GM12878 (cell line): ENCODE results near the gene MYO18B. TPM values are rescaled to one million over a fixed set of nuclear protein-coding genes. Genes with fewer than 3 reads are reported as not detected.

ENCODE experiments used
- ATAC-seq: fragments of 200-7000 bp; cut with Tn5 transposase; 3 replicates; pipeline ENCODE4 v1.9.1; 2020; ENCODE audit warnings: mild to moderate bottlenecking, moderate library complexity
- BruUV-seq: library from RNA; stranded (reverse); fragments of 400-500 nt; replicated peaks from 2 replicates; lab custom pipeline; 2021; lab: Mats Ljungman, UMichigan
- CTCF ChIA-PET: fragments of 300-600 bp; sonication (Branson Sonifier 250); formaldehyde crosslinking; extraction: SDS; loops from one replicate; lab custom pipeline; 2021; ENCODE audit warnings: inconsistent platforms; lab: Yijun Ruan, JAX
- POLR2A ChIA-PET: fragments of 350-600 bp; formaldehyde crosslinking; extraction: SDS; loops from one replicate; lab custom pipeline; 2021; ENCODE audit warnings: inconsistent platforms; lab: Charles Lee
- RAD21 ChIA-PET: fragments of 300-600 bp; sonication (Branson Sonifier 250); formaldehyde crosslinking; loops from one replicate; lab custom pipeline; 2023; ENCODE audit warnings: antibody characterized with exemption; ENCODE audit not compliant: unreplicated experiment; lab: Charles Lee
- SMC1A ChIA-PET: fragments of 300-600 bp; sonication (Branson Sonifier 250); formaldehyde crosslinking; loops from one replicate; lab custom pipeline; 2023; ENCODE audit not compliant: unreplicated experiment, uncharacterized antibody; lab: Charles Lee
- DNase-seq: peaks from one replicate; pipeline ENCODE4 v3.0.0-alpha.2; 2011; ENCODE audit warnings: low read depth, low spot score
- FAIRE-seq: peaks from 3 replicates; lab custom pipeline; 2011; peaks lifted over from hg19 to GRCh38; lab: Jason Lieb, UNC
- H2AFZ ChIP-seq: 2 replicates; pipeline ENCODE4 v1.6.0; 2011; ENCODE audit warnings: low read depth, low read length, control low read depth; ENCODE audit not compliant: control insufficient read depth
- H3K27ac ChIP-seq: 2 replicates; pipeline ENCODE4 v1.5.1; 2011; ENCODE audit warnings: control low read depth; ENCODE audit not compliant: control insufficient read depth, insufficient read depth
- H3K27me3 ChIP-seq, 2 experiments: replicated peaks in 1 of 2; 2 replicates each; pipeline versions ENCODE4 v1.6.0 to v1.6.1; 2011; ENCODE audit warnings: low read length in 1 of 2; ENCODE audit not compliant: control insufficient read depth in 2 of 2, insufficient read depth in 2 of 2
- H3K36me3 ChIP-seq, 2 experiments: 2 replicates each; pipeline ENCODE4 v1.5.1; 2011; ENCODE audit warnings: low read length in 1 of 2; ENCODE audit not compliant: control insufficient read depth in 2 of 2, insufficient read depth in 2 of 2
- H3K4me1 ChIP-seq: 2 replicates; pipeline ENCODE4 v1.6.1; 2011; ENCODE audit warnings: mild to moderate bottlenecking, low read length, moderate library complexity, mixed read lengths; ENCODE audit not compliant: control insufficient read depth, insufficient read depth
- H3K4me2 ChIP-seq: 2 replicates; pipeline ENCODE4 v1.6.0; 2011; ENCODE audit warnings: control low read depth; ENCODE audit not compliant: control insufficient read depth, insufficient read depth
- H3K4me3 ChIP-seq: fragments of 200-600 bp; sonication (generic); 2 replicates; pipeline ENCODE4 v1.5.1; 2016
- H3K79me2 ChIP-seq: 2 replicates; pipeline ENCODE4 v1.6.0; 2011; ENCODE audit warnings: low read length; ENCODE audit not compliant: control insufficient read depth, insufficient read depth
- H3K9ac ChIP-seq: 2 replicates; pipeline ENCODE4 v1.8.0; 2011; ENCODE audit warnings: low read length, control low read depth, mixed read lengths; ENCODE audit not compliant: control insufficient read depth, insufficient read depth
- H3K9me3 ChIP-seq: replicated peaks from 3 replicates; pipeline ENCODE4 v1.5.1; 2011; ENCODE audit warnings: mild to moderate bottlenecking, low read length; ENCODE audit not compliant: control insufficient read depth, insufficient read depth
- H4K20me1 ChIP-seq: 2 replicates; pipeline ENCODE4 v1.6.0; 2011; ENCODE audit not compliant: control insufficient read depth, insufficient read depth
- EZH2 ChIP-seq: IDR thresholded peaks from 2 replicates; pipeline ENCODE4 v1.6.1; 2012; ENCODE audit warnings: low read depth, mild to moderate bottlenecking, control low read depth, inconsistent platforms, low read length, borderline replicate concordance; ENCODE audit not compliant: control insufficient read depth
- HDAC6 ChIP-seq: fragments of 200-600 bp; sonication (generic); IDR thresholded peaks from one replicate; pipeline ENCODE4 v1.8.0; 2017; ENCODE audit warnings: antibody characterized with exemption; ENCODE audit not compliant: unreplicated experiment
- NR2C1 ChIP-seq: fragments of 450-650 bp; IDR thresholded peaks from 2 replicates; pipeline ENCODE4 v1.6.1; 2017; ENCODE audit warnings: antibody characterized with exemption, mild to moderate bottlenecking, moderate library complexity
- NR2C2 ChIP-seq: IDR thresholded peaks from 2 replicates; pipeline ENCODE4 v1.6.1; 2011; ENCODE audit warnings: borderline replicate concordance, low read depth; ENCODE audit not compliant: control insufficient read depth, insufficient read length
- NRF1 ChIP-seq: conservative IDR thresholded peaks from 2 replicates; pipeline ENCODE4 v1.6.1; 2011; ENCODE audit warnings: mild to moderate bottlenecking, low read depth, low read length, improper control_type of control experiment
- PBX3 ChIP-seq: IDR thresholded peaks from 2 replicates; pipeline ENCODE4 v1.6.1; 2011; ENCODE audit warnings: mild to moderate bottlenecking, low read depth, low read length, moderate library complexity; ENCODE audit not compliant: insufficient replicate concordance
- RFX5 ChIP-seq: IDR thresholded peaks from 2 replicates; pipeline ENCODE4 v1.6.1; 2011; ENCODE audit warnings: low read depth, low read length, improper control_type of control experiment
- SMAD1 ChIP-seq: fragments of 450-650 bp; IDR thresholded peaks from 2 replicates; pipeline ENCODE4 v1.6.1; 2018; ENCODE audit warnings: mild to moderate bottlenecking, low read depth; ENCODE audit not compliant: partially characterized antibody
- SMAD5 ChIP-seq: IDR thresholded peaks from 2 replicates; pipeline ENCODE4 v1.6.1; 2016; ENCODE audit warnings: antibody characterized with exemption, low read depth
- SMC3 ChIP-seq: IDR thresholded peaks from 2 replicates; pipeline ENCODE4 v1.6.1; 2011; ENCODE audit warnings: low read length, improper control_type of control experiment, borderline replicate concordance
- SREBF1 ChIP-seq: IDR thresholded peaks from 2 replicates; pipeline ENCODE4 v1.6.1; 2012; ENCODE audit warnings: mild to moderate bottlenecking, low read length
- TBL1XR1 ChIP-seq: IDR thresholded peaks from 2 replicates; pipeline ENCODE4 v1.6.1; 2012; ENCODE audit warnings: low read depth, low read length, improper control_type of control experiment
- TCF3 ChIP-seq: IDR thresholded peaks from 2 replicates; pipeline ENCODE4 v1.6.1; 2012; ENCODE audit warnings: low read depth, mild to moderate bottlenecking, low read length, borderline replicate concordance; ENCODE audit not compliant: insufficient read depth
- USF1 ChIP-seq: IDR thresholded peaks from 2 replicates; pipeline ENCODE4 v1.6.1; 2011; ENCODE audit warnings: borderline replicate concordance, low read depth, mild to moderate bottlenecking, moderate library complexity, mixed read lengths, low read length; ENCODE audit not compliant: insufficient read depth; ENCODE audit errors: extremely low read length
- ZNF207 ChIP-seq: fragments of 450-650 bp; IDR thresholded peaks from 2 replicates; pipeline ENCODE4 v1.6.1; 2014; ENCODE audit warnings: antibody characterized with exemption, mild to moderate bottlenecking, borderline replicate concordance
- ZNF217 ChIP-seq: fragments of 450-650 bp; IDR thresholded peaks from 2 replicates; pipeline ENCODE4 v1.6.1; 2017; ENCODE audit warnings: antibody characterized with exemption, mild to moderate bottlenecking
- ZNF687 ChIP-seq: fragments of 450-650 bp; IDR thresholded peaks from 2 replicates; pipeline ENCODE4 v1.6.1; 2017; ENCODE audit warnings: mild to moderate bottlenecking, moderate library complexity
- ZSCAN29 ChIP-seq: fragments of 450-650 bp; IDR thresholded peaks from 2 replicates; pipeline ENCODE4 v1.6.1; 2017; ENCODE audit warnings: mild to moderate bottlenecking, moderate library complexity
- WGBS: methylation state at CpG from one replicate; pipeline ENCODE4 v1.1.6; 2016; ENCODE audit warnings: low lambda C conversion rate; ENCODE audit not compliant: insufficient replicate concordance, insufficient coverage; ENCODE audit errors: missing lambda C conversion rate; 5-methylcytosine and 5-hydroxymethylcytosine counted together
- in situ Hi-C: fragments of 300-500 bp; cut with MboI; formaldehyde crosslinking; loops from 9 replicates; pipeline ENCODE4 v1.14.3; 2018; ENCODE audit warnings: mixed read lengths
- intact Hi-C: fragments of 100-400 bp; cut with micrococcal nuclease; formaldehyde crosslinking; loops from one replicate; pipeline ENCODE4 v1.14.2; 2022; ENCODE audit not compliant: unreplicated experiment
- polyA plus RNA-seq, 11 experiments: library from polyadenylated mRNA; depleted of rRNA in 4 of 11; unstranded in 6 of 11; stranded (reverse) in 5 of 11; fragments of >200 nt; fragmentation: Nextera tagmentation in 4 of 11; fragmentation: Illumina TruSeq in 1 of 11; extraction: Ambion mirVana in 4 of 11; extraction: Trizol in 1 of 11; gene quantifications; 1 replicate in 1 of 11; 2 replicates in 10 of 11; pipeline versions ENCODE4 v1.2.1 to v1.2.3, GENCODE V29; 2011 to 2016; ENCODE audit warnings: inconsistent platforms in 2 of 11, missing spikeins in 2 of 11, low read depth in 1 of 11
- total RNA-seq, 4 experiments: library from RNA; depleted of rRNA in 3 of 4; stranded (reverse); fragments of >200 nt in 3 of 4; fragmentation: Illumina TruSeq in 1 of 4; extraction: Trizol in 1 of 4; gene quantifications; 2 replicates each; pipeline versions ENCODE4 v1.2.1 to v1.2.3, GENCODE V29; 2013 to 2021

MYO18B gene
- total and polyA plus RNA-seq, 10 of the 15 experiments (the other 5 are each of a cell fraction or from before 2014, with no cell fraction given): 0.05 to 2.1 (median 0.51) TPM; not detected in 1

GRCh38 chr22:25762147-25762546 is 20.2 kb downstream of the MYO18B start:
- no peak overlapping the region for H3K9ac ChIP-seq
- intact Hi-C loops: no loop called here
- no peak overlapping the region for H3K27ac ChIP-seq
- no peak for FAIRE-seq
- H3K4me1 ChIP-seq: no peaks in the 10 kb centered on the region
- no peaks in the 10 kb centered on the region for H4K20me1 ChIP-seq
- no peak overlapping the region for H3K4me3 ChIP-seq
- POLR2A ChIA-PET: no interaction called here
- no peak overlapping the region for H3K4me2 ChIP-seq
- TF ChIP-seq NR2C1 (no peak), NR2C2 (no peak), PBX3 (no peak), TBL1XR1 (no peak), TCF3 (no peak), EZH2 (no peak), SMAD1 (no peak), ZSCAN29 (no peak), SREBF1 (no peak), SMAD5 (no peak), ZNF217 (no peak), ZNF687 (no peak), HDAC6 (no peak), SMC3 (no peak), RFX5 (no peak), ZNF207 (no peak), USF1 (no peak), NRF1 (no peak)
- no peak overlapping the region for H2AFZ ChIP-seq
- no peak for ATAC-seq
- DNase-seq: no peak
- H3K36me3 ChIP-seq: no peaks in the 10 kb centered on the region
- no peaks in the 10 kb centered on the region for H3K79me2 ChIP-seq
- RAD21 ChIA-PET: no interaction called here
- H3K27me3 ChIP-seq: no peaks in the 10 kb centered on the region
- in situ Hi-C loops: no loop called here
- no peaks in the 10 kb centered on the region; the same call in 2 of the 3 replicates for H3K9me3 ChIP-seq
- 80% methylated on average over 5 of the region's 5 CpGs for WGBS
- CTCF ChIA-PET: no interaction called here
- BruUV-seq: no TSS peak
- SMC1A ChIA-PET: interaction anchor here (0.7 to 1.7 kb wide), 2 partner anchors 11 to 39 kb away, joined by 3 to 4 read pairs; no protein-coding TSS in a partner anchor
